Measurements from ENCODE around the gene COX8C.
"Not testable (repeated sequence)": the region's sequence is repeated elsewhere in the genome, so short reads cannot be mapped to it uniquely, and the experiment has no call there.

COX8C gene

GRCh38 chr14:93368996-93369712, 22.2 kb downstream of the COX8C start:
- FAIRE-seq, result no peak
- DNase-seq (ENCODE audit: low spot score), result no peak

GRCh38 chr14:93369713-93370266, 22.8 kb downstream of the COX8C start:
- no peak for FAIRE-seq
- DNase-seq (ENCODE audit: low spot score), result no peak

- no peak for DNase-seq (ENCODE audit: low spot score)
- no peak for FAIRE-seq
These were observed 28.7 kb downstream of the COX8C start for GRCh38 chr14:93375673-93376156.

- FAIRE-seq, result no peak
- no peak for DNase-seq (ENCODE audit: low spot score)
These were observed 32.8 kb downstream of the COX8C start for GRCh38 chr14:93379831-93380230.

GRCh38 chr14:93381644-93382043, 34.7 kb downstream of the COX8C start:
- DNase-seq (ENCODE audit: low spot score), result no peak
- FAIRE-seq, result no peak

- DNase-seq (ENCODE audit: low spot score); FAIRE-seq: not testable (repeated sequence)
These were observed 37.3 kb downstream of the COX8C start for GRCh38 chr14:93384256-93384655.

- FAIRE-seq, result no peak
- DNase-seq (ENCODE audit: low spot score), result no peak
These were observed 48.2 kb downstream of the COX8C start for GRCh38 chr14:93395231-93395630.

- no peak for FAIRE-seq
- no peak for DNase-seq (ENCODE audit: low spot score)
These were observed 49.5 kb downstream of the COX8C start for GRCh38 chr14:93396456-93396855.

Data from RCC 7860 (cell line).